Right kidney (tissue), 1 donor: Measurements from ENCODE around the gene GPR153.
"Not testable (repeated sequence)": the region's sequence is repeated elsewhere in the genome, so short reads cannot be mapped to it uniquely, and the experiment has no call there.

Experiments
- DNase-seq: peaks from one replicate; pipeline ENCODE4 v3.0.0-alpha.2; 2016

GPR153 gene

GRCh38 chr1:6233376-6233775 lies 27.5 kb downstream of the GPR153 start:
- DNase-seq, result no peak

GRCh38 chr1:6225651-6226050 lies 35.2 kb downstream of the GPR153 start:
- no peak for DNase-seq

- no peak for DNase-seq
Observed at GRCh38 chr1:6224718-6225117, 36.2 kb downstream of the GPR153 start.

GRCh38 chr1:6223617-6224016 lies 37.3 kb downstream of the GPR153 start:
- no peak for DNase-seq

GRCh38 chr1:6222636-6223035 lies 38.3 kb downstream of the GPR153 start:
- DNase-seq, result no peak

GRCh38 chr1:6221210-6221784 lies 39.6 kb downstream of the GPR153 start:
- no peak for DNase-seq

- DNase-seq, result no peak
Observed at GRCh38 chr1:6220236-6220635, 40.7 kb downstream of the GPR153 start.

- not testable (repeated sequence) for DNase-seq
Observed at GRCh38 chr1:6219641-6220040, 41.3 kb downstream of the GPR153 start.

GRCh38 chr1:6218375-6219164 lies 42.3 kb downstream of the GPR153 start:
- DNase-seq, result no peak

GRCh38 chr1:6212193-6212959 lies 48.5 kb downstream of the GPR153 start:
- DNase-seq, result no peak

GRCh38 chr1:6211731-6212130 lies 49.2 kb downstream of the GPR153 start:
- DNase-seq, result no peak

GRCh38 chr1:6210591-6211355 lies 50.1 kb downstream of the GPR153 start:
- no peak for DNase-seq

GRCh38 chr1:6209661-6210580 lies 51.0 kb downstream of the GPR153 start:
- no peak for DNase-seq

GRCh38 chr1:6208723-6209660 lies 51.9 kb downstream of the GPR153 start:
- peak; percentile 60 for DNase-seq

GRCh38 chr1:6207921-6208320 lies 53.0 kb downstream of the GPR153 start:
- no peak for DNase-seq

GRCh38 chr1:6207075-6207885 lies 53.6 kb downstream of the GPR153 start:
- DNase-seq, result no peak

- no peak for DNase-seq
Observed at GRCh38 chr1:6206520-6206855, 54.4 kb downstream of the GPR153 start.

- peak; percentile 86 for DNase-seq
Observed at GRCh38 chr1:6205849-6206519, 54.9 kb downstream of the GPR153 start, which contains the start of gene RNF207. Gene RNF207, plus strand, starts transcription at chr1:6206119. Its CDS starts 417 bp downstream, at chr1:6206536.

- no peak for DNase-seq
Observed at GRCh38 chr1:6202256-6202655, 58.6 kb downstream of the GPR153 start.
